Prostate gland (tissue), 2 donors: ENCODE results near the gene KCNK16. TPM values are rescaled to one million over a fixed set of nuclear protein-coding genes. Genes with fewer than 3 reads are reported as not detected.

ENCODE experiments used
- DNase-seq: peaks from one replicate; pipeline ENCODE4 v3.0.0-alpha.2; 2019; ENCODE audit warnings: low spot score
- H3K27ac ChIP-seq, 2 donors: fragments of 200-600 bp; sonication (generic); 2 replicates each; pipeline ENCODE4 v1.5.1; 2017 to 2019
- H3K27me3 ChIP-seq: fragments of 200-600 bp; sonication (generic); replicated peaks from 2 replicates; pipeline ENCODE4 v1.5.1; 2019; ENCODE audit not compliant: insufficient read depth
- H3K36me3 ChIP-seq, 2 donors: fragments of 200-600 bp; sonication (generic); 1 replicate in 1 of 2; 2 replicates in 1 of 2; pipeline versions ENCODE4 v1.5.1 to v1.8.1; 2017 to 2019
- H3K4me1 ChIP-seq: fragments of 200-600 bp; sonication (generic); replicated peaks from 2 replicates; pipeline ENCODE4 v1.5.1; 2019
- H3K4me3 ChIP-seq, 2 donors: fragments of 200-600 bp; sonication (generic); 2 replicates each; pipeline ENCODE4 v1.5.1; 2017 to 2019
- H3K9me3 ChIP-seq: fragments of 200-600 bp; sonication (generic); 2 replicates; pipeline ENCODE4 v1.5.1; 2017
- CTCF ChIP-seq, 4 experiments: fragments of 200-600 bp in 2 of 4; fragments of 450-650 bp in 2 of 4; sonication (generic) in 2 of 4; IDR thresholded peaks; 1 replicate in 3 of 4; 2 replicates in 1 of 4; pipeline ENCODE4 v1.5.1; 2016 to 2019; ENCODE audit warnings: antibody characterized with exemption in 4 of 4, mild to moderate bottlenecking in 2 of 4, moderate library complexity in 2 of 4
- POLR2A ChIP-seq: fragments of 450-650 bp; IDR thresholded peaks from one replicate; pipeline ENCODE4 v1.6.1; 2016; ENCODE audit warnings: antibody characterized with exemption, mild to moderate bottlenecking
- POLR2AphosphoS5 ChIP-seq: sonication (generic); formaldehyde crosslinking; IDR thresholded peaks from one replicate; pipeline ENCODE4 v1.6.1; 2017; ENCODE audit warnings: antibody characterized with exemption
- WGBS: methylation state at CpG from one replicate; pipeline ENCODE4 v1.1.5; 2018; 5-methylcytosine and 5-hydroxymethylcytosine counted together
- intact Hi-C: fragments of 100-400 bp; cut with DNase I; formaldehyde crosslinking; loops from one replicate; pipeline ENCODE4 v1.14.2; 2022
- total RNA-seq, 2 donors: library from RNA; depleted of rRNA; stranded (reverse); fragments of >200 nt; gene quantifications; one replicate each; pipeline ENCODE4 v1.1.0, GENCODE V29; 2016

The KCNK16 gene
- total RNA-seq, 2 donors from 2014 or later = not detected

- DNase-seq = no peak
- Histone ChIP-seq H3K27ac (no peak overlapping the region), H3K4me1 (no peaks in the 10 kb centered on the region), H3K27me3 (no peaks in the 10 kb centered on the region), H3K36me3 (no peaks in the 10 kb centered on the region), H3K9me3 (no peaks in the 10 kb centered on the region), H3K4me3 (no peak overlapping the region)
- intact Hi-C loops = loop anchor here (5.0 to 10.0 kb wide), 3 partner anchors 216 to 428 kb away; no protein-coding TSS in a partner anchor
- TF ChIP-seq CTCF (IDR thresholded peaks at IDR 0.05) = no peak
- no peak for TF ChIP-seq POLR2A
- TF ChIP-seq POLR2AphosphoS5 = no peak
- 88% methylated on average over 6 of the region's 6 CpGs for WGBS
These were observed 21.8 kb downstream of the KCNK16 start for GRCh38 chr6:39300739-39301138.

GRCh38 chr6:39298061-39298460, 24.4 kb downstream of the KCNK16 start:
- H3K36me3 ChIP-seq = no peaks in the 10 kb centered on the region
- no peak overlapping the region for H3K4me3 ChIP-seq
- H3K27me3 ChIP-seq = no peaks in the 10 kb centered on the region
- no peak overlapping the region for H3K27ac ChIP-seq
- intact Hi-C loops = no loop called here
- no peaks in the 10 kb centered on the region for H3K4me1 ChIP-seq
- DNase-seq = no peak
- WGBS = 50% methylated on average over 10 of the region's 10 CpGs
- TF ChIP-seq POLR2A = no peak
- TF ChIP-seq POLR2AphosphoS5 = no peak
- no peak for TF ChIP-seq CTCF (IDR thresholded peaks at IDR 0.05)
- H3K9me3 ChIP-seq = no peaks in the 10 kb centered on the region

GRCh38 chr6:39296745-39297640, 25.5 kb downstream of the KCNK16 start:
- no peaks in the 10 kb centered on the region for H3K36me3 ChIP-seq
- no peak overlapping the region for H3K27ac ChIP-seq
- no peaks in the 10 kb centered on the region for H3K27me3 ChIP-seq
- WGBS = 76% methylated on average over 18 of the region's 18 CpGs
- no peak for TF ChIP-seq POLR2AphosphoS5
- TF ChIP-seq CTCF (IDR thresholded peaks at IDR 0.05) = no peak
- no peak for TF ChIP-seq POLR2A
- no peaks in the 10 kb centered on the region for H3K9me3 ChIP-seq
- no peak overlapping the region for H3K4me3 ChIP-seq
- intact Hi-C loops = no loop called here
- no peak for DNase-seq
- H3K4me1 ChIP-seq = no peaks in the 10 kb centered on the region

GRCh38 chr6:39295611-39296011, 26.9 kb downstream of the KCNK16 start:
- no peaks in the 10 kb centered on the region for H3K27me3 ChIP-seq
- WGBS = 72% methylated on average over 4 of the region's 5 CpGs
- intact Hi-C loops = no loop called here
- TF ChIP-seq POLR2AphosphoS5 (no peak), CTCF (IDR thresholded peaks at IDR 0.05) (no peak), POLR2A (no peak)
- no peak overlapping the region for H3K27ac ChIP-seq
- no peaks in the 10 kb centered on the region for H3K36me3 ChIP-seq
- no peaks in the 10 kb centered on the region for H3K9me3 ChIP-seq
- DNase-seq = no peak
- H3K4me1 ChIP-seq = no peaks in the 10 kb centered on the region
- H3K4me3 ChIP-seq = no peak overlapping the region

GRCh38 chr6:39294899-39295298, 27.6 kb downstream of the KCNK16 start:
- TF ChIP-seq POLR2AphosphoS5 = no peak
- TF ChIP-seq POLR2A = no peak
- no peak for TF ChIP-seq CTCF (IDR thresholded peaks at IDR 0.05)
- intact Hi-C loops = no loop called here
- Histone ChIP-seq H3K4me3 (no peak overlapping the region), H3K27ac (no peak overlapping the region), H3K36me3 (no peaks in the 10 kb centered on the region), H3K9me3 (no peaks in the 10 kb centered on the region), H3K4me1 (no peaks in the 10 kb centered on the region), H3K27me3 (no peaks in the 10 kb centered on the region)
- 73% methylated on average over 1 of the region's 1 CpG for WGBS
- no peak for DNase-seq
